ENCODE results near the gene METTL24. TPM values are rescaled to one million over a fixed set of nuclear protein-coding genes. Genes with fewer than 3 reads are reported as not detected.

The METTL24 gene
- total and polyA plus RNA-seq, 10 of the 15 experiments (the other 5 are each of a cell fraction or from before 2014, with no cell fraction given), result 0.20 TPM; not detected in 9

GRCh38 chr6:110327391-110327790, 30.8 kb downstream of the METTL24 start:
- DNase-seq (ENCODE audit: low read depth, low spot score) (no peak), ATAC-seq (no peak), FAIRE-seq (no peak)
- H2AFZ ChIP-seq (ENCODE audit: control insufficient read depth, low read depth, low read length), result no peak overlapping the region
- no peaks in the 10 kb centered on the region for H4K20me1 ChIP-seq (ENCODE audit: control insufficient read depth, insufficient read depth)
- 25% methylated on average over 3 of the region's 3 CpGs for WGBS (ENCODE audit: insufficient coverage, insufficient replicate concordance, low lambda C conversion rate, missing lambda C conversion rate)
- BruUV-seq (replicated peaks), result no TSS peak
- H3K9me3 ChIP-seq (replicated peaks; ENCODE audit: control insufficient read depth, insufficient read depth, low read length), result no peaks in the 10 kb centered on the region
- no peak overlapping the region for H3K4me3 ChIP-seq
- SMC1A ChIA-PET (ENCODE audit: uncharacterized antibody, unreplicated experiment), result no interaction called here
- H3K36me3 ChIP-seq (ENCODE audit: control insufficient read depth in 2 of 2, insufficient read depth in 2 of 2, low read length in 1 of 2), result no peaks in the 10 kb centered on the region
- H3K27me3 ChIP-seq (replicated peaks in 1 of 2; ENCODE audit: control insufficient read depth in 2 of 2, insufficient read depth in 2 of 2, low read length in 1 of 2), result no peaks in the 10 kb centered on the region; a peak in 1 of 4 replicates
- no peak overlapping the region for H3K9ac ChIP-seq (ENCODE audit: control insufficient read depth, insufficient read depth, low read length)
- H3K79me2 ChIP-seq (ENCODE audit: control insufficient read depth, insufficient read depth, low read length), result no peaks in the 10 kb centered on the region
- CTCF ChIA-PET, result interaction anchor here (1.5 kb wide), 1 partner anchor 15 kb away, joined by 3 read pairs; no protein-coding TSS in a partner anchor
- H3K27ac ChIP-seq (ENCODE audit: control insufficient read depth, insufficient read depth), result no peak overlapping the region
- in situ Hi-C loops (cut with MboI) (no loop called here), intact Hi-C loops (cut with micrococcal nuclease; ENCODE audit: unreplicated experiment) (loop anchor here (1.0 kb wide), 1 partner anchor 28 kb away; no protein-coding TSS in a partner anchor)
- TF ChIP-seq MTA2 (IDR thresholded peaks at IDR 0.05; ENCODE audit: low read depth), result no peak
- no peak for TF ChIP-seq RUNX3 (IDR thresholded peaks at IDR 0.05; ENCODE audit: low read length)
- TF ChIP-seq TBL1XR1 (IDR thresholded peaks at IDR 0.05; ENCODE audit: low read depth, low read length), result no peak
- no peak for TF ChIP-seq NBN (IDR thresholded peaks at IDR 0.05)
- TF ChIP-seq NKRF (conservative IDR thresholded peaks at IDR 0.05), result no peak
- RAD21 ChIA-PET (ENCODE audit: unreplicated experiment), result no interaction called here
- no peak overlapping the region for H3K4me2 ChIP-seq (ENCODE audit: control insufficient read depth, insufficient read depth)
- no peaks in the 10 kb centered on the region for H3K4me1 ChIP-seq (ENCODE audit: control insufficient read depth, insufficient read depth, low read length)
- POLR2A ChIA-PET, result no interaction called here

- ChIA-PET POLR2A (no interaction called here), CTCF (no interaction called here), SMC1A (ENCODE audit: uncharacterized antibody, unreplicated experiment) (no interaction called here), RAD21 (ENCODE audit: unreplicated experiment) (no interaction called here)
- no peaks in the 10 kb centered on the region for H3K36me3 ChIP-seq (ENCODE audit: control insufficient read depth in 2 of 2, insufficient read depth in 2 of 2, low read length in 1 of 2)
- H3K79me2 ChIP-seq (ENCODE audit: control insufficient read depth, insufficient read depth, low read length), result no peaks in the 10 kb centered on the region
- H3K4me3 ChIP-seq, result no peak overlapping the region
- intact Hi-C loops (cut with micrococcal nuclease; ENCODE audit: unreplicated experiment), result loop anchor here (1.0 kb wide), 1 partner anchor 27 kb away; no protein-coding TSS in a partner anchor
- WGBS (ENCODE audit: insufficient coverage, insufficient replicate concordance, low lambda C conversion rate, missing lambda C conversion rate), result 69% methylated on average over 2 of the region's 2 CpGs
- no peaks in the 10 kb centered on the region for H3K4me1 ChIP-seq (ENCODE audit: control insufficient read depth, insufficient read depth, low read length)
- no TSS peak for BruUV-seq (replicated peaks)
- no peak for FAIRE-seq
- no peak for ATAC-seq
- H3K27me3 ChIP-seq (replicated peaks in 1 of 2; ENCODE audit: control insufficient read depth in 2 of 2, insufficient read depth in 2 of 2, low read length in 1 of 2), result no peaks in the 10 kb centered on the region; a peak in 1 of 4 replicates
- H3K9me3 ChIP-seq (replicated peaks; ENCODE audit: control insufficient read depth, insufficient read depth, low read length), result no peaks in the 10 kb centered on the region
- H2AFZ ChIP-seq (ENCODE audit: control insufficient read depth, low read depth, low read length), result no peak overlapping the region
- no peak for DNase-seq (ENCODE audit: low read depth, low spot score)
- H3K9ac ChIP-seq (ENCODE audit: control insufficient read depth, insufficient read depth, low read length), result no peak overlapping the region
- in situ Hi-C loops (cut with MboI), result no loop called here
- H3K27ac ChIP-seq (ENCODE audit: control insufficient read depth, insufficient read depth), result no peak overlapping the region
- no peak overlapping the region for H3K4me2 ChIP-seq (ENCODE audit: control insufficient read depth, insufficient read depth)
- H4K20me1 ChIP-seq (ENCODE audit: control insufficient read depth, insufficient read depth), result no peaks in the 10 kb centered on the region
- TF ChIP-seq SIN3A (IDR thresholded peaks at IDR 0.05; ENCODE audit: low read depth, low read length) (no peak), SRF (IDR thresholded peaks at IDR 0.05; ENCODE audit: low read depth in 2 of 2, low read length in 2 of 2) (no peak), ZNF217 (IDR thresholded peaks at IDR 0.05) (no peak), ETV6 (conservative IDR thresholded peaks at IDR 0.05 in 1 of 2, IDR thresholded peaks at IDR 0.05 in 1 of 2; ENCODE audit: borderline replicate concordance in 1 of 2, low read depth in 1 of 2) (no peak), KLF5 (IDR thresholded peaks at IDR 0.05; ENCODE audit: partially characterized antibody) (no peak)
These were observed 31.5 kb downstream of the METTL24 start for GRCh38 chr6:110326609-110327008.

Measured in GM12878 (cell line).